ENCODE results near the gene PPM1H.

GRCh38 chr12:62891805-62892549, 43.0 kb downstream of the PPM1H start:
- TF ChIP-seq STAT6 (CRISPR knock-in tag; conservative IDR thresholded peaks at IDR 0.05; ENCODE audit: low read depth) (no peak), MAX (CRISPR knock-in tag; IDR thresholded peaks at IDR 0.05) (no peak), CTCF (IDR thresholded peaks at IDR 0.05) (no peak), USF2 (CRISPR knock-in tag; IDR thresholded peaks at IDR 0.05) (no peak), HMGXB4 (CRISPR knock-in tag; IDR thresholded peaks at IDR 0.05) (no peak), CREB1 (CRISPR knock-in tag; IDR thresholded peaks at IDR 0.05) (no peak), NFATC4 (CRISPR knock-in tag; IDR thresholded peaks at IDR 0.05) (no peak), ATF3 (CRISPR knock-in tag; conservative IDR thresholded peaks at IDR 0.05) (no peak), FOXP4 (CRISPR knock-in tag; IDR thresholded peaks at IDR 0.05) (no peak), ARID4B (CRISPR knock-in tag; IDR thresholded peaks at IDR 0.05; ENCODE audit: borderline replicate concordance) (no peak)

Data from WTC11 (cell line).